HCT116 (cell line): Measurements from ENCODE around the gene APOA1. TPM values are rescaled to one million over a fixed set of nuclear protein-coding genes. Genes with fewer than 3 reads are reported as not detected.
A peak's percentile ranks its signal among the peaks of the same experiment; 100 is the strongest.
"Not testable (repeated sequence)": the region's sequence is repeated elsewhere in the genome, so short reads cannot be mapped to it uniquely, and the experiment has no call there.

ENCODE experiments used
- ATAC-seq: fragments of 200-7000 bp; cut with Tn5 transposase; 2 replicates; pipeline ENCODE4 v1.9.1; 2020; ENCODE audit warnings: mild to moderate bottlenecking, moderate library complexity
- BruUV-seq: library from RNA; stranded (reverse); fragments of 400-500 nt; replicated peaks from 2 replicates; lab custom pipeline; 2021; lab: Mats Ljungman, UMichigan
- CTCF ChIA-PET: fragments of 300-600 bp; sonication (Branson Sonifier 250); formaldehyde crosslinking; loops from one replicate; lab custom pipeline; 2021; ENCODE audit warnings: antibody characterized with exemption; lab: Charles Lee
- POLR2A ChIA-PET: fragments of 300-600, 350-600 bp; sonication (Branson Sonifier 250); formaldehyde crosslinking; loops from one replicate; lab custom pipeline; 2021; ENCODE audit warnings: antibody characterized with exemption; lab: Charles Lee
- RAD21 ChIA-PET, 2 experiments: fragments of 300-600 bp; sonication (Branson Sonifier 250); formaldehyde crosslinking; loops; one replicate each; lab custom pipeline; 2023; ENCODE audit warnings: low total read pairs in 2 of 2; ENCODE audit not compliant: uncharacterized antibody in 2 of 2, unreplicated experiment in 2 of 2, low non-redundant PET in 1 of 2; lab: Charles Lee
- DNase-seq: peaks from one replicate; pipeline ENCODE4 v3.0.0-alpha.2; 2010; ENCODE audit warnings: low read depth, low spot score
- H2AFZ ChIP-seq: fragments of 200-600 bp; shearing (Covaris generic), sonication (generic); 2 replicates; pipeline ENCODE4 v1.6.1; 2017; ENCODE audit warnings: low read depth, mixed run types, mixed read lengths, antibody characterized with exemption, low read length; ENCODE audit not compliant: poor library complexity, severe bottlenecking
- H3K27ac ChIP-seq: 2 replicates; pipeline ENCODE4 v1.5.1; 2012; ENCODE audit warnings: low read depth, low read length
- H3K27me3 ChIP-seq: fragments of 200-600 bp; sonication (generic); 2 replicates; pipeline ENCODE4 v1.6.1; 2016; ENCODE audit warnings: mixed run types, low read length, mixed read lengths; ENCODE audit not compliant: insufficient read depth
- H3K36me3 ChIP-seq, 2 experiments: fragments of 200-500 bp in 1 of 2; fragments of 200-600 bp in 1 of 2; sonication (Bioruptor generic) in 1 of 2; sonication (generic) in 1 of 2; 2 replicates each; pipeline versions ENCODE4 v1.5.1 to v1.6.1; 2014 to 2016; ENCODE audit warnings: low read length in 2 of 2, inconsistent platforms in 1 of 2, mixed read lengths in 1 of 2, mixed run types in 1 of 2; ENCODE audit not compliant: insufficient read depth in 2 of 2, control insufficient read depth in 1 of 2
- H3K4me1 ChIP-seq, 2 experiments: fragments of 200-600 bp in 1 of 2; sonication (generic) in 1 of 2; 2 replicates each; pipeline versions ENCODE4 v1.5.1 to v1.6.1; 2012 to 2017; ENCODE audit warnings: low read length in 2 of 2, inconsistent platforms in 1 of 2, mild to moderate bottlenecking in 1 of 2, mixed read lengths in 1 of 2, mixed run types in 1 of 2, moderate library complexity in 1 of 2; ENCODE audit not compliant: insufficient read depth in 2 of 2, control insufficient read depth in 1 of 2
- H3K4me2 ChIP-seq: fragments of 200-600 bp; sonication (generic); 2 replicates; pipeline ENCODE4 v1.6.1; 2017; ENCODE audit warnings: mixed run types, low read length, mixed read lengths
- H3K4me3 ChIP-seq, 2 experiments: fragments of 200-600 bp in 1 of 2; sonication (generic) in 1 of 2; replicated peaks in 1 of 2; 2 replicates each; pipeline ENCODE4 v1.5.1; 2011 to 2016; ENCODE audit warnings: low read length in 2 of 2, control low read depth in 1 of 2, low read depth in 1 of 2, mild to moderate bottlenecking in 1 of 2, mixed read lengths in 1 of 2, mixed run types in 1 of 2
- H3K79me2 ChIP-seq: fragments of 200-600 bp; sonication (generic); 2 replicates; pipeline ENCODE4 v1.6.1; 2017; ENCODE audit warnings: mild to moderate bottlenecking, mixed run types, low read length, moderate library complexity, mixed read lengths; ENCODE audit not compliant: insufficient read depth
- H3K9ac ChIP-seq: fragments of 200-600 bp; sonication (generic); 2 replicates; pipeline ENCODE4 v1.6.1; 2016; ENCODE audit warnings: low read length, mixed read lengths
- H3K9me2 ChIP-seq: fragments of 200-600 bp; sonication (generic), shearing (Covaris generic); 2 replicates; pipeline ENCODE4 v1.6.1; 2017; ENCODE audit warnings: mixed run types, mild to moderate bottlenecking, moderate library complexity; ENCODE audit not compliant: insufficient read depth
- H3K9me3 ChIP-seq, 2 experiments: fragments of 200-500 bp in 1 of 2; fragments of 200-600 bp in 1 of 2; sonication (Bioruptor generic) in 1 of 2; sonication (generic) in 1 of 2; 2 replicates each; pipeline ENCODE4 v1.6.1; 2014 to 2017; ENCODE audit warnings: low read length in 2 of 2, mixed read lengths in 2 of 2, inconsistent platforms in 1 of 2, low read depth in 1 of 2, mild to moderate bottlenecking in 1 of 2, mixed run types in 1 of 2, moderate library complexity in 1 of 2; ENCODE audit not compliant: control insufficient read depth in 1 of 2, insufficient read depth in 1 of 2
- H4K20me1 ChIP-seq: fragments of 200-600 bp; sonication (generic), shearing (Covaris generic); 2 replicates; pipeline ENCODE4 v1.6.1; 2017; ENCODE audit warnings: mixed run types, mild to moderate bottlenecking, moderate library complexity; ENCODE audit not compliant: insufficient read depth
- CEBPB ChIP-seq: IDR thresholded peaks from 2 replicates; pipeline ENCODE4 v1.6.1; 2012; ENCODE audit warnings: low read depth
- FOSL1 ChIP-seq: IDR thresholded peaks from 2 replicates; pipeline ENCODE4 v1.6.1; 2012; ENCODE audit warnings: low read depth
- SP1 ChIP-seq: IDR thresholded peaks from 2 replicates; pipeline ENCODE4 v1.6.1; 2012; ENCODE audit warnings: low read depth
- YY1 ChIP-seq: IDR thresholded peaks from 2 replicates; pipeline ENCODE4 v1.6.1; 2011; ENCODE audit warnings: low read length, low read depth, moderate library complexity, mild to moderate bottlenecking; ENCODE audit not compliant: insufficient replicate concordance; ENCODE audit errors: extremely low read depth
- intact Hi-C: fragments of 100-400 bp; cut with micrococcal nuclease; formaldehyde crosslinking; loops from 2 replicates; pipeline ENCODE4 v1.10.0; 2022
- total RNA-seq: library from RNA; stranded (reverse); gene quantifications from one replicate; pipeline ENCODE4 v1.2.1, GENCODE V29; 2021; ENCODE audit not compliant: unreplicated experiment
- TF ChIP-seq, protein P1 (sequence below), 3 experiments: fragments of 200-600 bp in 1 of 3; sonication (generic) in 1 of 3; IDR thresholded peaks in 2 of 3; conservative IDR thresholded peaks in 1 of 3; 2 replicates each; pipeline ENCODE4 v1.5.1; 2012 to 2017; ENCODE audit warnings: low read depth in 2 of 3, low read length in 2 of 3, antibody characterized with exemption in 1 of 3, borderline replicate concordance in 1 of 3, control low read depth in 1 of 3, mild to moderate bottlenecking in 1 of 3, mixed read lengths in 1 of 3, mixed run types in 1 of 3, moderate library complexity in 1 of 3; ENCODE audit not compliant: insufficient read depth in 1 of 3
- TF ChIP-seq, protein P2 (sequence below): IDR thresholded peaks from 2 replicates; pipeline ENCODE4 v1.6.1; 2012
- TF ChIP-seq, protein P3 (sequence below): IDR thresholded peaks from 2 replicates; pipeline ENCODE4 v1.6.1; 2011; ENCODE audit warnings: mild to moderate bottlenecking, low read length, moderate library complexity; ENCODE audit not compliant: insufficient replicate concordance; ENCODE audit errors: extremely low read depth

Gene APOA1
- total RNA-seq, 1 experiment from 2014 or later: 2.0 TPM

DNA sequence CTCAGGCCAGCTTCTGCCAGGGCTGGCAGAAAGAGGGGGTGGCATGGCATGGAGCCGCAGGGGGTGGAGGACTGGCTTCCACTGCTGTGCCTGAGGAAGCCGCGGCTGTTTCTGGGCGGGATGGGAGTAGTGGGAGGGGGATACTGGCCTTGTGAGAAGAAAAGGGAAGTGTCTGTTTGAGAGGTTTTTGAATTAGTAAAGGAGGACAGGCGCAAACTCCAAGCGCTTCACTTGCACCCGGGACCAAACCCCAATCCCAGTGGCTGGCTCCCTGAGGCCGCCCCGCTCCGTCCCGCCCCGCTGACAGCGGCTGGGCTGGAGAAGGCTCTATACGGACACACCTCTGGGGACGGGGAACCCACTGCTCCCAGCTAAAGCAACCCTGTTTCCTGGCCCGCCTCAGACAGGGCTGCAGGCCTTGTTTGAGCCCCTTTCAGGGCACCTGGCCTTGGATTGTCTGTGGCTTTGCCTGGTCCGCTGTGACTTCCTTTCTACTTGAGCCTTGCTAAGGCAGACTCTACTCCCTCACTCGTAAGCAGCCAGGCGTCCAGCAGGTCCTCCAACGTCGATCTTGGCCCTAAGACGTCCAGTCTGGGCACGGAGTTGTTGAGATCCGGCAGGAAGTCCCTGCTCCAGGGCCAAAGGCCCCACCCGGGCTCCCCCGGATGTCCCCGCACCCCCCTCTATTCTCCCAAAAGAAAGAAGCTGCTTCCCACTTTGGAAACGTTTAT is 2.2 kb downstream of the APOA1 start:
- POLR2A ChIA-PET: interaction anchor here (1.2 kb wide), 1 partner anchor 44 kb away, joined by 9 read pairs; the partner anchor contains the start of gene APOA5
- peak overlapping the region; percentile 52 for H3K9ac ChIP-seq
- peak overlapping the region; percentile 40; the same call in 1 of the 2 replicates for H3K27ac ChIP-seq
- peaks cover 8 to 15% of the 10 kb centered on the region in 2 experiments for H3K4me1 ChIP-seq
- no peaks in the 10 kb centered on the region for H3K9me2 ChIP-seq
- no TSS peak for BruUV-seq
- H3K27me3 ChIP-seq: no peaks in the 10 kb centered on the region
- peak overlapping the region; percentile 26 to 42; a peak in 3 of 4 replicates for H3K4me3 ChIP-seq
- no peaks in the 10 kb centered on the region for H3K36me3 ChIP-seq
- H2AFZ ChIP-seq: peak overlapping the region; percentile 77
- H3K9me3 ChIP-seq: no peaks in the 10 kb centered on the region
- CTCF ChIA-PET: interaction anchor here (0.8 to 2.9 kb wide), 14 partner anchors 10 to 392 kb away, joined by 3 to 58 read pairs (median 4); partner anchors contain the start of genes APOA5 and ZPR1
- TF ChIP-seq, protein P1, sequence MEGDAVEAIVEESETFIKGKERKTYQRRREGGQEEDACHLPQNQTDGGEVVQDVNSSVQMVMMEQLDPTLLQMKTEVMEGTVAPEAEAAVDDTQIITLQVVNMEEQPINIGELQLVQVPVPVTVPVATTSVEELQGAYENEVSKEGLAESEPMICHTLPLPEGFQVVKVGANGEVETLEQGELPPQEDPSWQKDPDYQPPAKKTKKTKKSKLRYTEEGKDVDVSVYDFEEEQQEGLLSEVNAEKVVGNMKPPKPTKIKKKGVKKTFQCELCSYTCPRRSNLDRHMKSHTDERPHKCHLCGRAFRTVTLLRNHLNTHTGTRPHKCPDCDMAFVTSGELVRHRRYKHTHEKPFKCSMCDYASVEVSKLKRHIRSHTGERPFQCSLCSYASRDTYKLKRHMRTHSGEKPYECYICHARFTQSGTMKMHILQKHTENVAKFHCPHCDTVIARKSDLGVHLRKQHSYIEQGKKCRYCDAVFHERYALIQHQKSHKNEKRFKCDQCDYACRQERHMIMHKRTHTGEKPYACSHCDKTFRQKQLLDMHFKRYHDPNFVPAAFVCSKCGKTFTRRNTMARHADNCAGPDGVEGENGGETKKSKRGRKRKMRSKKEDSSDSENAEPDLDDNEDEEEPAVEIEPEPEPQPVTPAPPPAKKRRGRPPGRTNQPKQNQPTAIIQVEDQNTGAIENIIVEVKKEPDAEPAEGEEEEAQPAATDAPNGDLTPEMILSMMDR (IDR thresholded peaks at IDR 0.05 in 2 of 3, conservative IDR thresholded peaks at IDR 0.05 in 1 of 3; ENCODE audit: borderline replicate concordance in 1 of 3, insufficient read depth in 1 of 3, low read depth in 2 of 3, low read length in 2 of 3): no peak
- TF ChIP-seq, protein P2, sequence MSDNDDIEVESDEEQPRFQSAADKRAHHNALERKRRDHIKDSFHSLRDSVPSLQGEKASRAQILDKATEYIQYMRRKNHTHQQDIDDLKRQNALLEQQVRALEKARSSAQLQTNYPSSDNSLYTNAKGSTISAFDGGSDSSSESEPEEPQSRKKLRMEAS: no peak
- TF ChIP-seq YY1 (no peak), FOSL1 (no peak), CEBPB (no peak), SP1 (no peak)
- TF ChIP-seq, protein P3, sequence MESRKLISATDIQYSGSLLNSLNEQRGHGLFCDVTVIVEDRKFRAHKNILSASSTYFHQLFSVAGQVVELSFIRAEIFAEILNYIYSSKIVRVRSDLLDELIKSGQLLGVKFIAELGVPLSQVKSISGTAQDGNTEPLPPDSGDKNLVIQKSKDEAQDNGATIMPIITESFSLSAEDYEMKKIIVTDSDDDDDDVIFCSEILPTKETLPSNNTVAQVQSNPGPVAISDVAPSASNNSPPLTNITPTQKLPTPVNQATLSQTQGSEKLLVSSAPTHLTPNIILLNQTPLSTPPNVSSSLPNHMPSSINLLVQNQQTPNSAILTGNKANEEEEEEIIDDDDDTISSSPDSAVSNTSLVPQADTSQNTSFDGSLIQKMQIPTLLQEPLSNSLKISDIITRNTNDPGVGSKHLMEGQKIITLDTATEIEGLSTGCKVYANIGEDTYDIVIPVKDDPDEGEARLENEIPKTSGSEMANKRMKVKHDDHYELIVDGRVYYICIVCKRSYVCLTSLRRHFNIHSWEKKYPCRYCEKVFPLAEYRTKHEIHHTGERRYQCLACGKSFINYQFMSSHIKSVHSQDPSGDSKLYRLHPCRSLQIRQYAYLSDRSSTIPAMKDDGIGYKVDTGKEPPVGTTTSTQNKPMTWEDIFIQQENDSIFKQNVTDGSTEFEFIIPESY: no peak
- TF ChIP-seq, all 23 proteins: peak for 0
- ATAC-seq (no peak), DNase-seq (no peak)
- Histone ChIP-seq H3K79me2 (no peaks in the 10 kb centered on the region), H3K4me2 (peak overlapping the region; percentile 75), H4K20me1 (no peaks in the 10 kb centered on the region)
- RAD21 ChIA-PET: interaction anchor here (0.9 to 1.6 kb wide), 8 partner anchors 42 to 392 kb away, joined by 3 to 14 read pairs (median 4); partner anchors contain the start of gene APOA5 (in 2 of the 2)
- intact Hi-C loops: no loop called here

DNA sequence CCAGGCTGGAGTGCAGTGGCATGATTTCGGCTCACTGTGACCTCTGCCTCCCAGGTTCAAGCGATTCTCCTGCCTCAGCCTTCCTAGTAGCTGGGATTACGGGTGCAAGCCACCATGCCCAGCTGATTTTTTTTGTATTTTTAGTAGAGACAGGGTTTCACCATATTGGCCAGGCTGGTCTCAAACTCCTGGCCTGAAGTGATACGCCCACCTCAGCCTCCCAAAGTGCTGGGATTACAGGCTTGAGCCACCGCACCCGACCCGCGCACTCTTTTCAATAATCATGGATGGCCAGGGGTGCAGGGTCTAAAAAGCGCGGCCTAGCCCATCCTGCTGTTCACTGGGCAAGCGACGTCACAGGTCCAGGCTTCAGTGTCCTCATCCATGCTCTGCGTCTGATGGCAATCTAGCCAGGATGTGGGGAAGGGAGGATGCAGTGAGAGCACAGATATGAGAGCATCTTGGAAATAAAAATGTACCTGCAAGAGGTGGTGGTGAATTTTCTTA is 2.8 kb downstream of the APOA1 start:
- RAD21 ChIA-PET, H3K9ac ChIP-seq, DNase-seq, BruUV-seq, H4K20me1 ChIP-seq, H3K9me3 ChIP-seq, H3K4me3 ChIP-seq, H3K9me2 ChIP-seq, H3K36me3 ChIP-seq, H3K4me2 ChIP-seq, intact Hi-C loops, H3K27ac ChIP-seq, H3K79me2 ChIP-seq, ATAC-seq, H3K27me3 ChIP-seq, H2AFZ ChIP-seq: not testable (repeated sequence)
- peaks cover 8 to 15% of the 10 kb centered on the region in 2 experiments for H3K4me1 ChIP-seq
- POLR2A ChIA-PET: interaction anchor here (0.6 kb wide), 1 partner anchor 48 kb away, joined by 3 read pairs; no protein-coding TSS in a partner anchor
- CTCF ChIA-PET: interaction anchor here (2.1 kb wide), 1 partner anchor 41 kb away, joined by 13 read pairs; no protein-coding TSS in a partner anchor
